Skin epidermis (tissue), 12 donors: Measurements from ENCODE around the gene MACROD2.
"Not testable (repeated sequence)": the region's sequence is repeated elsewhere in the genome, so short reads cannot be mapped to it uniquely, and the experiment has no call there.

Experiments used
- H3K27ac ChIP-seq, 21 experiments: fragments of 200-600 bp; sonication (generic) in 11 of 21; one replicate each; pipeline ENCODE4 v1.5.0; 2020; ENCODE audit warnings: mild to moderate bottlenecking in 3 of 21, inconsistent platforms in 2 of 21, moderate library complexity in 2 of 21
- H3K4me3 ChIP-seq, 7 experiments: fragments of 200-600 bp; sonication (generic) in 2 of 7; one replicate each; pipeline ENCODE4 v1.5.0; 2020; ENCODE audit warnings: inconsistent platforms in 2 of 7, mild to moderate bottlenecking in 2 of 7, moderate library complexity in 1 of 7

MACROD2 gene

DNA sequence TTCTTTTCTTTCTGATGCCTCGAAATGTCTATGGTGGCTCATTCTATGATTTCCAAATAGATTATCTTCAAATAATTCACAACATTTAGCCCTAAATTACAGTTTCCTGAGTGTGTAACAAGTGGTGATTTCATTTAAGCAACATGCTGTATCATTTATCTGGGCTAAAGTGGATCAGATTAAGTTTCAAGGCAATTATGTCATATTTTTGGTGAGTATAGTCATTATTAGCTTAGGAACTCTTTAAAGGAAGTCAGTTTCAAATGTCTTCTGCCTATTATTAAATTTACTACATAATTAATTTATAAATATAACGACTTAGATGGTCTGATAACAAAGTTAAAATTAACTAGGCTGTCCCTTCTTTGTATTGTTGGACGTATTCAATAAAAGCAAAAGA is 1190.0 kb downstream of the MACROD2 start:
- Histone ChIP-seq H3K27ac (no peak overlapping the region), H3K4me3 (no peak overlapping the region)

- no peak overlapping the region for H3K4me3 ChIP-seq
Observed at GRCh38 chr20:15185913-15186312, 1190.6 kb downstream of the MACROD2 start.

GRCh38 chr20:15187612-15188011 is 1192.3 kb downstream of the MACROD2 start:
- no peak overlapping the region for H3K27ac ChIP-seq

More at GRCh38 chr20:15185913-15186312, 1190.6 kb downstream of the MACROD2 start:
- no peak overlapping the region for H3K27ac ChIP-seq

DNA sequence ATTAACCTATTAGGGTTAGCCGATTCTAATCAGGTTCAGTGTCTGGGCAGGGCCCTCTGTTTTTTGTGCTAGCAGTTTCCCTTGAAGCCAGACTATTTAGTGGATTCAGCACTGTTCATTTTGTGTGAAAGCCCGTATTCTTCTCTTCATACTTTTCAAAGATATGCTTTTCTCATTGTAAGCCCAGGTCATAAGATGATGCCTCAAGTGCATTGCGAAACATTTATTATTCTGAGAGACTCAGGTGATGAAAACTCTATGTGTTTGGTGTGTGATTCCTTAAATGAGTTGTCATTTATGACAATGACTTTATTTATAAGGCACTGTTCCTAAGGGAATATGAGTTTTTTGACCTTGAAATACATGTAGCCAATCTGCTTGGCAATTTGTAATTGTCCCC is 1193.1 kb downstream of the MACROD2 start:
- Histone ChIP-seq H3K27ac (no peak overlapping the region), H3K4me3 (no peak overlapping the region)

More at GRCh38 chr20:15187612-15188011, 1192.3 kb downstream of the MACROD2 start:
- no peak overlapping the region for H3K4me3 ChIP-seq

DNA sequence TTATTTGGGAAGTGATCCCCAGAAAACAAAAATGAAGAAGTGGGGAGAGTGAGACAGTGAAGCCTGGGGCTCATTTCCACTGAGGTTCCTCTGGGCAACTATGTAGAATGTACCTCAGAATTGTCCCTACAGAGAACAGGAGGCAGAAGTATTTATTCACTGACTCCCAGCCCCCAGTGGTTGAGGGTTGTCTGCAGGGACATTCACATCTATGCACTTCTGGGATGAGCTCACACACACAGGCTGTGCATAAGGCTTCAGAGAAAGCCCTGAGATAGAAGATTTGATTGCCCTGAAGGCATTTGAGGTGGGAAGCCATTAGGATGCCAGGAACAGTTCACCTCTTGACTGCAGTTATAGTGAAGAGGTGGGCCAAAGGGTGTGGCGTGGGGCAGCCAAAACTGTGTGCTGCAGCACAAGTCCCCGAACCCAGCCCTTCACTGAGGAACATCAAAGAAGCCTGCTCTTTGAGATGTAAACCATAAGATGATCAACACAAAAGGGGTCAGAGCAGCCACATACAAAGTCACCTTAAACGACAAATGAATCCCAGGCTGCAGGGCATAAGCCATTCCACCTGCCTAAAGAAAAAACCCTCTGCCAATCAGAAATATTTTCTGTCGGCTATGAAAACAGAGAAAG is 1195.9 kb downstream of the MACROD2 start:
- no peak overlapping the region for H3K4me3 ChIP-seq

GRCh38 chr20:15195378-15195777 is 1200.1 kb downstream of the MACROD2 start:
- Histone ChIP-seq H3K27ac (no peak overlapping the region), H3K4me3 (no peak overlapping the region)

More for the DNA sequence above, 1195.9 kb downstream of the MACROD2 start:
- no peak overlapping the region for H3K27ac ChIP-seq

DNA sequence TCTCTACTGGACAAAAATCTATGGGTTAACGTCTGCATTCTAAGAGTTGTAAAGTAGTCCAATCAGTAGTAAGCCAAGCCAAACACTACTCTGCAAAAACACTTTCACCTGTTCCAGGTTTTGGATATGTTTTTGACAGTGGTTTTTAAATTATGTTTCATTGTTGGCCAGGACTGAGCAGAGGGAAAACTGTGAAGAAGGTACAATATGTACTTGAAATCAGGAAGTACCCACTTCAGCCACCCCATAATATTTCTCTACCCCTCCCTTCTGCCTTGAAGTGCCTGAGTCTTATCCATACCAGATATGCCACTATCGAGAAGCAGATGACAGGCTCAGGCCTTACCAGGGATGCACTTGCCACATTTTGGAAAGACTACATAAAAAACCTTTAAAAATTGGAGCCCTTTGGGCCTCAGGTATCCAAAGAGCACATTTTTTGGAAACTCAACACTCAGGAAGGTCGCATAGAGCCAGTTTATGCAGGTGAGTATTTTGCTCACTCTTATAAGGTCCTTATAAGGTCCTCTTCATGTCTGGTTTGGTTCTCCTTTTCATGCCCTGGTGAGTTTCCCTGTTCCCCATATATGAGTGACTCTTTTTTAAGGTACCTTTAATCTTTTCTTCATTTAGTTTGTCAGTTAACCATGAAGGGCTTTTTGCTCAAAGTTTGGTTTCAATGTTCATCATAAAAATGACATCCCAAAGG is 1201.4 kb downstream of the MACROD2 start:
- no peak overlapping the region for H3K4me3 ChIP-seq
- H3K27ac ChIP-seq, result no peak overlapping the region

DNA sequence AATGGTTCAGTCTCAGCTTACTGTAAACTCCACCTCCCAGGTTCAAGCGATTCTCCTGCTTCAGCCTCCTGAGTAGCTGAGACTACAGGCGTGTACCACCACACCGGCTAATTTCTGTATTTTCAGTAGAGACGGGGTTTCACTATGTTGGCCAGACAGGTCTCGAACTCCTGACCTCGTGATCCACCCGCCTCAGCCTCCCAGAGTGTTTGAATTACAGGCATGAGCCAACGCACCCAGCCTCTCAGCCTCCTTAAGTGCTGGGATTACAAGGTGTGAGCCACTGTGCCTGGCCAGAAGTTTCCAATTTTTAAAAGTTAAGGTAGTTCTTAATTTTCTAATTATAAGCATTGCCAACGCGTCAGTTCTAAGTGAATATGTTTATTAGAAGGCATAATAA is 1202.7 kb downstream of the MACROD2 start:
- not testable (repeated sequence) for H3K27ac ChIP-seq, H3K4me3 ChIP-seq

- H3K4me3 ChIP-seq, result no peak overlapping the region
- H3K27ac ChIP-seq, result no peak overlapping the region
Observed at GRCh38 chr20:15199698-15200097, 1204.4 kb downstream of the MACROD2 start.

GRCh38 chr20:15200147-15200565 is 1204.8 kb downstream of the MACROD2 start:
- no peak overlapping the region for H3K27ac ChIP-seq

GRCh38 chr20:15201602-15202001 is 1206.3 kb downstream of the MACROD2 start:
- H3K4me3 ChIP-seq, result no peak overlapping the region
- no peak overlapping the region for H3K27ac ChIP-seq

More at GRCh38 chr20:15200147-15200565, 1204.8 kb downstream of the MACROD2 start:
- H3K4me3 ChIP-seq, result no peak overlapping the region

DNA sequence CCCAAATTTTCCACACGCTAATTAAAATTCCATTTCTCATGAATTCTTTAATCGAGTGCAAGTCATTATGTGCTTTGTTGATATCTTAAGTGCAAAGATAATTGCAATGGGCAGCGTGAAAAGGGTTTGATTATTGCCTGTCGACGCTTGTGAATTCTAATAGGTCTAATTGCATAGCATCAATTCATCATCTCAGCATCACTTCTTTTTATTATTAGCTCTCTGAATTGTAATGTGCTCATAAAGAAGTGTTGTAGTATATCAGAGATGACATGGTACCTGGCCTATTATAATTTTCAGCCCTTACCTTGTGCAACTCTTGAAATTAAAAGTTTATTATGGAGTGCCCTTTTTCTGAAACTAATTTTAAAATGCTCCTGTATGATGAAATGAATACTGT is 1208.9 kb downstream of the MACROD2 start:
- Histone ChIP-seq H3K4me3 (no peak overlapping the region), H3K27ac (no peak overlapping the region)

DNA sequence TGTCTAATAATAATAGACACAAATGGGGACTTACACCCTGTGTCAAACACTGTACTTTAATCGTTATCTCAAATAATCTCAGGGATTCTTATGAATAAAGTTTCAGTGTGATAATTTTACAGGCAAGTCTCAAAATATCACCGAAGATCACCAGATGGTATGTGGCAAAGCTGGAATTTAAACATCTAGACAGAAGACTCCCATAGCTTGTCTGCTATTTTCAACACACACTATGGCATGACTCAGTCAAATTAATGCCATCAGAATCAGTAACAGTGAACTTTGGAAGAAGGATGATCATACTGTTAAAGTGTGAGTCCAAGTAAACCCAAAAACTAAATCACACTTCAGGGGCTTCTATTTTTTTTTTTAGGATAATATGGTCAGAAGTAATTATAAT is 1209.7 kb downstream of the MACROD2 start:
- H3K4me3 ChIP-seq, result no peak overlapping the region

GRCh38 chr20:15205719-15206118 is 1210.4 kb downstream of the MACROD2 start:
- H3K4me3 ChIP-seq, result no peak overlapping the region

More for the DNA sequence above, 1209.7 kb downstream of the MACROD2 start:
- no peak overlapping the region for H3K27ac ChIP-seq

GRCh38 chr20:15209537-15209936 is 1214.2 kb downstream of the MACROD2 start:
- no peak overlapping the region for H3K27ac ChIP-seq

More at GRCh38 chr20:15205719-15206118, 1210.4 kb downstream of the MACROD2 start:
- H3K27ac ChIP-seq, result no peak overlapping the region

GRCh38 chr20:15214051-15214450 is 1218.7 kb downstream of the MACROD2 start:
- no peak overlapping the region for H3K4me3 ChIP-seq
- no peak overlapping the region for H3K27ac ChIP-seq

More at GRCh38 chr20:15209537-15209936, 1214.2 kb downstream of the MACROD2 start:
- no peak overlapping the region for H3K4me3 ChIP-seq

DNA sequence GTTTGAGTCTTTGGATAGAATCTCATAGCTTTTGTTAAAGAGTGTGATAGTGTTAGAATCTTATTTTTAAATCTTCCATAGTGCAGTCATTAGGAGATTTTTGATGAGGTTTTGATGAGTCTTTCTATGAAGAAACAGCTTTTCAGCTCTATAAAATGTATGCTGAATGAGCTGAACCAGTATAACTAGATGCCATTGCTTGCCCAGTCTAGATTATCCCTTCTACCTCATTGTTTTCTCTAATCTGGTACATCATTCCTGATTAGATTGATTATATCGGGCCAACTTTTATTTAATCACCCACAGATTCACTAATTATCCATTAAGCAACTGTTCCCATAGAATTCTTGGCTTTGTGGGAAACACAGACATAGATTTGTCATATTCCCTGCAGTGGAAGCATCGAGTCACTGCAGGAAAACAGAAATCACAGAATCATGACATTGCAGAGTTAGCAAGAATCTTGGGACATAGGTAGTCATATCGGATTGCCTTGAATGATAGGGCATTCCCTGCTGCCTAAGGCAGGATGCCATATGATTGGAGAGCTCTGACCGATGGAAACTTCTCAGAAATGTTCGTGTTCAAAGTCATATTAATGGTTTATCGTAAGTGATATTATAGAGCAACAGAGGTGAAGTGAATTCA is 1224.8 kb downstream of the MACROD2 start:
- Histone ChIP-seq H3K4me3 (no peak overlapping the region), H3K27ac (peak overlapping the region in 3 of 21 experiments; percentile 21 to 48 (median 42))

GRCh38 chr20:15220778-15221565 is 1225.7 kb downstream of the MACROD2 start:
- no peak overlapping the region for H3K4me3 ChIP-seq
- H3K27ac ChIP-seq, result peak overlapping the region in 2 of 21 experiments; percentile 21 to 48

DNA sequence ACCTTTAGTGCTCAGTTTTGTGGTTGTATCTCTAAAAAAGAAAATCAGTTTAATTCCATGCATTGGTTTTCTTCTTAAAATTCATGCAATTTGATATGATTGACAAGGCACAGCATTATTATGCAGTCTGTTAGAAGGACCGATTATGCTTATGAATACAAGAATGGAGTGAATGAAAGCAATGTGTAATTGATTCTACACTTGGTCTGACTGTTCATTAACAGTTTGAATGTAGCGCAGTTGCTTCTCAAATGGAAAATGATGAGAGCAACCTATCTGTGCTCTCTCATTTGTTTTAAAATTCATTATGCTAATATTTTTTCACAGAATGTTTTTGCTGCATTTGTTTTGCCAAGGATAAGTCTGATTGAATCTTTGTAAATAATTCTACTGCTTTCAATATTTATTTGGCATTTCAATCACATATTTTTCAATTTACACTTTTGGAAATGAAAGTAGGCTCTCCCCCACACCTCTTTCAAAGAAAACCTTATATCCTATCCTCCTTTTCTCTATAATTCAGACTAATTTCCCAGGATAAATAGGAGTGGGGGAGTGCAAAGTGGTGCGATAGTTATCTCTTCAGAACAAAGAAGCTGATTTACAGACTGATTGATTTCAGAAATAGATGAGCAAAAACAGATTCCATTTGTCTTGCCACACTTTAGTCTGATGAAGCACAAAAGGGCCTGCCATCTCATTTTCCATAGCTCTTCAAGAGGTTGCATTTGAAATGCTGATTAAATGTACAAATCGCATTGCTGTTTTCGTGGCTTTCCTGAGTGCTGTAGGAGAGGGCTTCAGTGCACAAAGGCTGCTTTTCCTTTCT is 1227.4 kb downstream of the MACROD2 start:
- no peak overlapping the region for H3K4me3 ChIP-seq
- H3K27ac ChIP-seq, result no peak overlapping the region
